Measurements from ENCODE around the gene LSP1. TPM values are rescaled to one million over a fixed set of nuclear protein-coding genes. Genes with fewer than 3 reads are reported as not detected.

The LSP1 gene
- total RNA-seq, 2 experiments from 2014 or later = 232 to 303 TPM

DNA sequence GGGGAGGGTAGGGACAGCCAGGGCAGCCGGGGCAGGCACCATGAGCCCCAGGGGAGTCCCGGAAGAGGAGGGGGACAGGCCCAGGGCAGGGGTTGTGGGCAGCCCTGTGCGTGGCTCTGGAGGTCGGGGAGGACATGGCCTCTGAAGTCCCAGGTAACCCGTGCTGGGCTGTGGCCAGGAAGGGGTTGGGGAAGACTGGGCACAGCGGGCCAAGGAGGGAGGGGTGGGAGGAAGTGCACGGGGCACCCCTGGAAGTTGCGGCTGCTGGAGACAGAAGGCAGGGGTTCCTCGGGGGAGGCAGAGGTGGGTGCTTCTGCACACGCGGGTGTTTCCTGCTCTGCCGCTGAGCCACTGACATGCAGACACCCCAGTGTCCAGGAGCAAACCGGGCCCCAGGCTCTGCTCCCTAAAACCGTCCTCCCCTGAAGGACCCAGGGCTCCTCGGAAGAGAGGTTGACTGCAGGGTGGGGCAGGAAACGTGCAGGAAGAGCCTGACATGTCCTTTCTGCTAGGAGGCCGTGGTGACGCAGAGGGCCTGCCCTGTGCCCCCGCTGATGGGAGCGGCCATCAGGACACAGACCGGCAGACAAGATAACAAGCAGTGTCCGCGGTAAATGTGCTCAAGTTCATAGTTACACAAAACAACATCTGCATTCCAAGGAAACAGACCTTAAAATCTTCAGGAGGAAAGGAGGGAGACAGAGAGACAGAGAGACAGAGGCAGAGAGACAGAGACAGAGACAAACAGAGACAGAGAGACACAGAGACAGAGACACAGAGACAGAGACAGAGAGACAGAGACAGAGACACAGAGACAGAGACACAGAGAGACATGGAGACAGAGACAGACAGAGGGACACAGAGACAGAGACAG lies 8.4 kb upstream of the LSP1 start:
- H4K20me1 ChIP-seq (ENCODE audit: insufficient read depth, low read length) = no peaks in the 10 kb centered on the region
- H2AFZ ChIP-seq (ENCODE audit: low read length) = no peak overlapping the region
- no peaks in the 10 kb centered on the region for H3K9me3 ChIP-seq (ENCODE audit: low read length)
- H3K36me3 ChIP-seq (ENCODE audit: insufficient read depth, low read length) = no peaks in the 10 kb centered on the region
- intact Hi-C loops (cut with micrococcal nuclease; ENCODE audit: unreplicated experiment) = no loop called here
- no TSS peak for BruUV-seq (replicated peaks)
- H3K4me1 ChIP-seq (ENCODE audit: insufficient read depth, low read length, poor library complexity, severe bottlenecking) = peaks cover 33% of the 10 kb centered on the region
- CTCF ChIA-PET (ENCODE audit: unreplicated experiment) = no interaction called here
- H3K79me2 ChIP-seq (ENCODE audit: insufficient read depth, low read depth, low read length) = no peaks in the 10 kb centered on the region
- TF ChIP-seq EZH2phosphoT487 (IDR thresholded peaks at IDR 0.05; ENCODE audit: borderline replicate concordance, low read depth, low read length) = no peak
- TF ChIP-seq, protein P1, sequence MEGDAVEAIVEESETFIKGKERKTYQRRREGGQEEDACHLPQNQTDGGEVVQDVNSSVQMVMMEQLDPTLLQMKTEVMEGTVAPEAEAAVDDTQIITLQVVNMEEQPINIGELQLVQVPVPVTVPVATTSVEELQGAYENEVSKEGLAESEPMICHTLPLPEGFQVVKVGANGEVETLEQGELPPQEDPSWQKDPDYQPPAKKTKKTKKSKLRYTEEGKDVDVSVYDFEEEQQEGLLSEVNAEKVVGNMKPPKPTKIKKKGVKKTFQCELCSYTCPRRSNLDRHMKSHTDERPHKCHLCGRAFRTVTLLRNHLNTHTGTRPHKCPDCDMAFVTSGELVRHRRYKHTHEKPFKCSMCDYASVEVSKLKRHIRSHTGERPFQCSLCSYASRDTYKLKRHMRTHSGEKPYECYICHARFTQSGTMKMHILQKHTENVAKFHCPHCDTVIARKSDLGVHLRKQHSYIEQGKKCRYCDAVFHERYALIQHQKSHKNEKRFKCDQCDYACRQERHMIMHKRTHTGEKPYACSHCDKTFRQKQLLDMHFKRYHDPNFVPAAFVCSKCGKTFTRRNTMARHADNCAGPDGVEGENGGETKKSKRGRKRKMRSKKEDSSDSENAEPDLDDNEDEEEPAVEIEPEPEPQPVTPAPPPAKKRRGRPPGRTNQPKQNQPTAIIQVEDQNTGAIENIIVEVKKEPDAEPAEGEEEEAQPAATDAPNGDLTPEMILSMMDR (conservative IDR thresholded peaks at IDR 0.05; ENCODE audit: low read length) = no peak
- no peaks in the 10 kb centered on the region for H3K9me2 ChIP-seq (ENCODE audit: insufficient read depth, low read length)
- no peak overlapping the region for H3K4me3 ChIP-seq (ENCODE audit: low read depth, low read length, poor library complexity, severe bottlenecking)
- H3K27ac ChIP-seq (ENCODE audit: low read depth, low read length, poor library complexity, severe bottlenecking) = no peak overlapping the region
- POLR2A ChIA-PET = no interaction called here
- no peak for DNase-seq (ENCODE audit: low spot score)
- no peak overlapping the region for H3K4me2 ChIP-seq (ENCODE audit: low read length)

DNA sequence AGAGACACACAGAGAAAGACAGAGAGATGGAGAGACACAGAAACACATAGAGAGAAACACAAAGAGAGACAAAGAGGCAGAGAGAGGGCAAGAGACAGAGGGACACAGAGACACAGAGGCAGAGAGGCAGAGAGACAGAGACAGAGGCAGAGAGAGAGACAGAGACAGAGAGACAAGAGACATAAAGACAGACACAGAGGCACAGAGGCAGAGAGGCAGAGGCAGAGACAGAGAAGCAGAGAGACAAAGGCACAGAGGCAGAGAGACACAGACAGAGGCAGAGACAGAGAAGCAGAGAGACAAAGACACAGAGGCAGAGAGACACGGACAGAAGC lies 7.8 kb upstream of the LSP1 start:
- no peaks in the 10 kb centered on the region for H3K9me3 ChIP-seq (ENCODE audit: low read length)
- BruUV-seq (replicated peaks) = no TSS peak
- no peak overlapping the region for H3K4me2 ChIP-seq (ENCODE audit: low read length)
- ChIA-PET CTCF (ENCODE audit: unreplicated experiment) (no interaction called here), POLR2A (no interaction called here)
- H3K9me2 ChIP-seq (ENCODE audit: insufficient read depth, low read length) = no peaks in the 10 kb centered on the region
- DNase-seq (ENCODE audit: low spot score) = no peak
- H3K4me1 ChIP-seq (ENCODE audit: insufficient read depth, low read length, poor library complexity, severe bottlenecking) = peaks cover 33% of the 10 kb centered on the region
- no peaks in the 10 kb centered on the region for H4K20me1 ChIP-seq (ENCODE audit: insufficient read depth, low read length)
- no peaks in the 10 kb centered on the region for H3K79me2 ChIP-seq (ENCODE audit: insufficient read depth, low read depth, low read length)
- intact Hi-C loops (cut with micrococcal nuclease; ENCODE audit: unreplicated experiment) = no loop called here
- no peak for TF ChIP-seq EZH2phosphoT487 (IDR thresholded peaks at IDR 0.05; ENCODE audit: borderline replicate concordance, low read depth, low read length)
- TF ChIP-seq, protein P1 (conservative IDR thresholded peaks at IDR 0.05; ENCODE audit: low read length) = no peak
- H3K4me3 ChIP-seq (ENCODE audit: low read depth, low read length, poor library complexity, severe bottlenecking) = no peak overlapping the region
- no peak overlapping the region for H2AFZ ChIP-seq (ENCODE audit: low read length)
- no peak overlapping the region for H3K27ac ChIP-seq (ENCODE audit: low read depth, low read length, poor library complexity, severe bottlenecking)
- H3K36me3 ChIP-seq (ENCODE audit: insufficient read depth, low read length) = no peaks in the 10 kb centered on the region
